GM19035 (cell line): Measurements from ENCODE around the gene SDR9C7.
"Not testable (repeated sequence)": the region's sequence is repeated elsewhere in the genome, so short reads cannot be mapped to it uniquely, and the experiment has no call there.

ENCODE experiments used
- ATAC-seq: cut with Tn5 transposase; IDR thresholded peaks from one replicate; pipeline ENCODE4 v1.9.1; 2021; ENCODE audit not compliant: unreplicated experiment

The SDR9C7 gene

GRCh38 chr12:56918139-56918538, 16.1 kb downstream of the SDR9C7 start:
- ATAC-seq: not testable (repeated sequence)

- ATAC-seq: no peak
Measured at GRCh38 chr12:56916996-56917333, 17.2 kb downstream of the SDR9C7 start.

- ATAC-seq: no peak
Measured at GRCh38 chr12:56916296-56916995, 17.8 kb downstream of the SDR9C7 start.

GRCh38 chr12:56914724-56915123, 19.5 kb downstream of the SDR9C7 start:
- no peak for ATAC-seq

GRCh38 chr12:56914256-56914655, 20.0 kb downstream of the SDR9C7 start:
- ATAC-seq: no peak

- not testable (repeated sequence) for ATAC-seq
Measured at GRCh38 chr12:56909403-56909802, 24.8 kb downstream of the SDR9C7 start.

GRCh38 chr12:56908136-56908535, 26.1 kb downstream of the SDR9C7 start:
- no peak for ATAC-seq

GRCh38 chr12:56905852-56906251, 28.4 kb downstream of the SDR9C7 start:
- no peak for ATAC-seq

GRCh38 chr12:56903374-56903773, 30.8 kb downstream of the SDR9C7 start:
- no peak for ATAC-seq

GRCh38 chr12:56901313-56901712, 32.9 kb downstream of the SDR9C7 start:
- ATAC-seq: not testable (repeated sequence)

GRCh38 chr12:56900583-56900982, 33.6 kb downstream of the SDR9C7 start:
- ATAC-seq: no peak

GRCh38 chr12:56898938-56899337, 35.3 kb downstream of the SDR9C7 start:
- no peak for ATAC-seq

GRCh38 chr12:56897844-56898361, 36.3 kb downstream of the SDR9C7 start:
- no peak for ATAC-seq

GRCh38 chr12:56896082-56896481, 38.1 kb downstream of the SDR9C7 start:
- no peak for ATAC-seq

GRCh38 chr12:56894698-56895368, 39.4 kb downstream of the SDR9C7 start:
- no peak for ATAC-seq

GRCh38 chr12:56891885-56892284, 42.3 kb downstream of the SDR9C7 start:
- ATAC-seq: not testable (repeated sequence)

- no peak for ATAC-seq
Measured at GRCh38 chr12:56886319-56886718, 47.9 kb downstream of the SDR9C7 start.

GRCh38 chr12:56885316-56885715, 48.9 kb downstream of the SDR9C7 start:
- ATAC-seq: no peak

- no peak for ATAC-seq
Measured at GRCh38 chr12:56884421-56884820, 49.8 kb downstream of the SDR9C7 start.

GRCh38 chr12:56882407-56882806, 51.8 kb downstream of the SDR9C7 start:
- not testable (repeated sequence) for ATAC-seq

GRCh38 chr12:56880125-56880992, 53.8 kb downstream of the SDR9C7 start:
- ATAC-seq: no peak
